Measurements from ENCODE around the gene PHACTR1. TPM values are rescaled to one million over a fixed set of nuclear protein-coding genes. Genes with fewer than 3 reads are reported as not detected.

Gene PHACTR1
- total RNA-seq, 6 experiments from 2014 or later: 0.20 to 3.5 (median 0.93) TPM

- WGBS (ENCODE audit: insufficient coverage, low coverage, low lambda C conversion rate, missing lambda C conversion rate): 60% methylated on average over 3 of the region's 3 CpGs
- DNase-seq: no peak
- no peaks in the 10 kb centered on the region for H3K27me3 ChIP-seq
- TF ChIP-seq, protein P1, sequence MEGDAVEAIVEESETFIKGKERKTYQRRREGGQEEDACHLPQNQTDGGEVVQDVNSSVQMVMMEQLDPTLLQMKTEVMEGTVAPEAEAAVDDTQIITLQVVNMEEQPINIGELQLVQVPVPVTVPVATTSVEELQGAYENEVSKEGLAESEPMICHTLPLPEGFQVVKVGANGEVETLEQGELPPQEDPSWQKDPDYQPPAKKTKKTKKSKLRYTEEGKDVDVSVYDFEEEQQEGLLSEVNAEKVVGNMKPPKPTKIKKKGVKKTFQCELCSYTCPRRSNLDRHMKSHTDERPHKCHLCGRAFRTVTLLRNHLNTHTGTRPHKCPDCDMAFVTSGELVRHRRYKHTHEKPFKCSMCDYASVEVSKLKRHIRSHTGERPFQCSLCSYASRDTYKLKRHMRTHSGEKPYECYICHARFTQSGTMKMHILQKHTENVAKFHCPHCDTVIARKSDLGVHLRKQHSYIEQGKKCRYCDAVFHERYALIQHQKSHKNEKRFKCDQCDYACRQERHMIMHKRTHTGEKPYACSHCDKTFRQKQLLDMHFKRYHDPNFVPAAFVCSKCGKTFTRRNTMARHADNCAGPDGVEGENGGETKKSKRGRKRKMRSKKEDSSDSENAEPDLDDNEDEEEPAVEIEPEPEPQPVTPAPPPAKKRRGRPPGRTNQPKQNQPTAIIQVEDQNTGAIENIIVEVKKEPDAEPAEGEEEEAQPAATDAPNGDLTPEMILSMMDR (IDR thresholded peaks at IDR 0.05): no peak
- TF ChIP-seq POLR2A (IDR thresholded peaks at IDR 0.05): no peak
- no peak overlapping the region for H3K4me3 ChIP-seq
- H3K9me3 ChIP-seq: no peaks in the 10 kb centered on the region
- intact Hi-C loops (cut with DNase I): no loop called here
- no peak for ATAC-seq
- H3K27ac ChIP-seq: no peak overlapping the region
- no peaks in the 10 kb centered on the region for H3K4me1 ChIP-seq
- no peaks in the 10 kb centered on the region for H3K36me3 ChIP-seq
Observed at GRCh38 chr6:13001927-13002326, 285.4 kb downstream of the PHACTR1 start.

GRCh38 chr6:13004601-13005000 is 288.0 kb downstream of the PHACTR1 start:
- intact Hi-C loops (cut with DNase I): no loop called here
- no peaks in the 10 kb centered on the region for H3K4me1 ChIP-seq
- ATAC-seq (no peak), DNase-seq (no peak)
- H3K4me3 ChIP-seq: no peak overlapping the region
- WGBS (ENCODE audit: insufficient coverage, low coverage, low lambda C conversion rate, missing lambda C conversion rate): 42% methylated on average over 2 of the region's 2 CpGs
- TF ChIP-seq, protein P1 (IDR thresholded peaks at IDR 0.05): no peak
- TF ChIP-seq POLR2A (IDR thresholded peaks at IDR 0.05): no peak
- no peak overlapping the region for H3K27ac ChIP-seq
- no peaks in the 10 kb centered on the region for H3K27me3 ChIP-seq
- no peaks in the 10 kb centered on the region for H3K36me3 ChIP-seq
- no peaks in the 10 kb centered on the region for H3K9me3 ChIP-seq

DNA sequence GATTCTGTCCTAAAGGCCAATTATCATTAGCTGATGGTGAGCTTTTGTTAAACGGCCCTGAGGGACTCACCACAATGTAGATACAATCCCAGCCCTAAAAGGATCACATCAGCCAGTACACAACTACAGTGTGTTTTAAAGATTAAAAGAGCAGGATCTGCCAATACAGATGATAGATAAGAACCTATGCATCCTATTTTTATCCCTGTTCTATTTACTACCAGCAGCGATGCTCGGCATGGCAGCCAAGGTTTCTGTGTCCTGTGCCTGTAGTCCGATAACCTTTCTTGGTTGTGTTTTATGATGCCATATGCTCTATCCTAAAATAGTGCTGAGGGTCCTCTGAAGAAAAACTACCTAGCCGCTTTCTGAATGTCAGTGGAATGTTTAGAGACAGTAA is 289.4 kb downstream of the PHACTR1 start:
- Histone ChIP-seq H3K27ac (no peak overlapping the region), H3K4me3 (no peak overlapping the region), H3K4me1 (no peaks in the 10 kb centered on the region), H3K36me3 (no peaks in the 10 kb centered on the region), H3K9me3 (no peaks in the 10 kb centered on the region), H3K27me3 (no peaks in the 10 kb centered on the region)
- no peak for ATAC-seq
- no peak for TF ChIP-seq POLR2A (IDR thresholded peaks at IDR 0.05)
- TF ChIP-seq, protein P1 (IDR thresholded peaks at IDR 0.05): no peak
- intact Hi-C loops (cut with DNase I): no loop called here
- 63% methylated on average over 4 of the region's 5 CpGs for WGBS (ENCODE audit: insufficient coverage, low coverage, low lambda C conversion rate, missing lambda C conversion rate)
- DNase-seq: no peak

GRCh38 chr6:13006578-13007300 is 290.2 kb downstream of the PHACTR1 start:
- DNase-seq (no peak), ATAC-seq (no peak)
- H3K36me3 ChIP-seq: no peaks in the 10 kb centered on the region
- intact Hi-C loops (cut with DNase I): no loop called here
- 71% methylated on average over 4 of the region's 4 CpGs for WGBS (ENCODE audit: insufficient coverage, low coverage, low lambda C conversion rate, missing lambda C conversion rate)
- no peak overlapping the region for H3K4me3 ChIP-seq
- no peaks in the 10 kb centered on the region for H3K4me1 ChIP-seq
- H3K9me3 ChIP-seq: no peaks in the 10 kb centered on the region
- no peak overlapping the region for H3K27ac ChIP-seq
- no peaks in the 10 kb centered on the region for H3K27me3 ChIP-seq
- TF ChIP-seq, protein P1 (IDR thresholded peaks at IDR 0.05): no peak
- TF ChIP-seq POLR2A (IDR thresholded peaks at IDR 0.05): no peak
